HepG2 (cell line): ENCODE measurements around the gene ENG. TPM values are rescaled to one million over a fixed set of nuclear protein-coding genes. Genes with fewer than 3 reads are reported as not detected.

ENCODE experiments used
- FOXM1 ChIP-seq: sonication (generic); formaldehyde crosslinking; IDR thresholded peaks from 2 replicates; pipeline ENCODE4 v1.5.0; 2020; ENCODE audit warnings: missing genetic modification reagents
- HINFP ChIP-seq: sonication (generic); formaldehyde crosslinking; IDR thresholded peaks from 2 replicates; pipeline ENCODE4 v1.4.0; 2020; ENCODE audit warnings: low read depth, mild to moderate bottlenecking, missing genetic modification reagents
- HOXA9 ChIP-seq: sonication (generic); formaldehyde crosslinking; IDR thresholded peaks from 2 replicates; pipeline ENCODE4 v1.8.1; 2022; ENCODE audit warnings: missing genetic modification reagents, mild to moderate bottlenecking, moderate library complexity, borderline replicate concordance
- MAF1 ChIP-seq: sonication (generic); formaldehyde crosslinking; IDR thresholded peaks from 2 replicates; pipeline ENCODE4 v1.5.0; 2020; ENCODE audit warnings: missing genetic modification reagents, borderline replicate concordance
- MAFF ChIP-seq: IDR thresholded peaks from 2 replicates; pipeline ENCODE4 v1.6.1; 2011; ENCODE audit warnings: low read depth, low read length, improper control_type of control experiment
- MED8 ChIP-seq: sonication (generic); formaldehyde crosslinking; IDR thresholded peaks from 2 replicates; pipeline ENCODE4 v1.8.1; 2023; ENCODE audit warnings: mild to moderate bottlenecking, missing genetic modification reagents; ENCODE audit not compliant: insufficient replicate concordance
- NR2F1 ChIP-seq, 2 experiments: fragments of 450-650 bp in 1 of 2; formaldehyde crosslinking in 1 of 2; IDR thresholded peaks; 2 replicates each; pipeline versions ENCODE4 v1.5.0 to v1.6.1; 2016 to 2020; ENCODE audit warnings: mild to moderate bottlenecking in 1 of 2, missing compliant biosample characterization in 1 of 2, missing genetic modification reagents in 1 of 2, moderate library complexity in 1 of 2
- PRDM4 ChIP-seq: sonication (generic); formaldehyde crosslinking; IDR thresholded peaks from 2 replicates; pipeline ENCODE4 v1.9.0; 2021; ENCODE audit warnings: missing genetic modification reagents, borderline replicate concordance
- SAFB2 ChIP-seq: sonication (generic); formaldehyde crosslinking; IDR thresholded peaks from 2 replicates; pipeline ENCODE4 v1.5.1; 2020; ENCODE audit warnings: missing genetic modification reagents, low read depth, mild to moderate bottlenecking, borderline replicate concordance
- SIX1 ChIP-seq: sonication (generic); formaldehyde crosslinking; IDR thresholded peaks from 2 replicates; pipeline ENCODE4 v1.4.0; 2020; ENCODE audit warnings: missing genetic modification reagents, borderline replicate concordance
- SKI ChIP-seq: fragments of 450-650 bp; IDR thresholded peaks from one replicate; pipeline ENCODE4 v1.6.1; 2018; ENCODE audit warnings: mild to moderate bottlenecking; ENCODE audit not compliant: partially characterized antibody
- ZFYVE20 ChIP-seq: sonication (generic); formaldehyde crosslinking; IDR thresholded peaks from 2 replicates; pipeline ENCODE4 v1.8.0; 2023; ENCODE audit warnings: low read depth, mild to moderate bottlenecking, moderate library complexity, missing genetic modification reagents, borderline replicate concordance
- ZNF180 ChIP-seq: sonication (generic); formaldehyde crosslinking; IDR thresholded peaks from 2 replicates; pipeline ENCODE4 v1.4.0; 2020; ENCODE audit warnings: low read depth, missing genetic modification reagents, borderline replicate concordance
- ZNF34 ChIP-seq: sonication (generic); formaldehyde crosslinking; IDR thresholded peaks from 2 replicates; pipeline ENCODE4 v1.4.0; 2020; ENCODE audit warnings: mild to moderate bottlenecking, missing genetic modification reagents, borderline replicate concordance
- ZNF781 ChIP-seq: sonication (generic); formaldehyde crosslinking; IDR thresholded peaks from 2 replicates; pipeline ENCODE4 v1.5.1; 2020; ENCODE audit warnings: borderline replicate concordance, mild to moderate bottlenecking, missing genetic modification reagents; ENCODE audit errors: not compliant biosample characterization
- polyA plus RNA-seq, 8 experiments: library from polyadenylated mRNA; depleted of rRNA in 3 of 8; stranded (reverse) in 7 of 8; unstranded in 1 of 8; fragments of >200 nt; fragmentation: Illumina TruSeq in 4 of 8; extraction: Trizol in 4 of 8; gene quantifications; 2 replicates each; pipeline versions ENCODE4 v1.2.1 to v1.2.3, GENCODE V29; 2011 to 2016; ENCODE audit warnings: low read depth in 4 of 8, missing spikeins in 1 of 8, mixed read lengths in 1 of 8; ENCODE audit not compliant: insufficient read depth in 1 of 8
- total RNA-seq, 5 experiments: library from RNA; depleted of rRNA; stranded (reverse); fragments of >200 nt; fragmentation: Illumina TruSeq; extraction: Trizol; gene quantifications; 2 replicates each; pipeline ENCODE4 v1.2.3, GENCODE V29; 2016; ENCODE audit warnings: low read depth in 1 of 5
- TF ChIP-seq, protein P1 (sequence below): sonication (generic); formaldehyde crosslinking; IDR thresholded peaks from 2 replicates; pipeline ENCODE4 v1.5.1; 2020; ENCODE audit warnings: mild to moderate bottlenecking, missing genetic modification reagents, borderline replicate concordance

Gene ENG
- total and polyA plus RNA-seq, 2 of the 13 experiments (the other 11 are each of a cell fraction or from before 2014, with no cell fraction given), result 0.02 to 1.1 TPM

- no peak for TF ChIP-seq ZNF781 (CRISPR knock-in tag)
- TF ChIP-seq MED8, result no peak
- no peak for TF ChIP-seq FOXM1
- no peak for TF ChIP-seq HINFP (CRISPR knock-in tag)
- TF ChIP-seq NR2F1 (CRISPR knock-in tag; IDR thresholded peaks at IDR 0.05), result 0 out of 4 replicates have a peak, but pooled peaks of 1 of the 2 experiments have one; percentile 19
- no peak for TF ChIP-seq HOXA9 (CRISPR knock-in tag)
- TF ChIP-seq ZNF34 (CRISPR knock-in tag), result 0 out of 2 replicates have a peak, but pooled peaks have one; percentile 12
- TF ChIP-seq ZFYVE20 (CRISPR knock-in tag), result no peak
- no peak for TF ChIP-seq MAFF
- TF ChIP-seq ZNF180 (CRISPR knock-in tag), result no peak
- no peak; the same call in 1 of the 2 replicates for TF ChIP-seq SAFB2 (CRISPR knock-in tag)
- no peak for TF ChIP-seq PRDM4
- no peak for TF ChIP-seq SIX1
- TF ChIP-seq, protein P1, sequence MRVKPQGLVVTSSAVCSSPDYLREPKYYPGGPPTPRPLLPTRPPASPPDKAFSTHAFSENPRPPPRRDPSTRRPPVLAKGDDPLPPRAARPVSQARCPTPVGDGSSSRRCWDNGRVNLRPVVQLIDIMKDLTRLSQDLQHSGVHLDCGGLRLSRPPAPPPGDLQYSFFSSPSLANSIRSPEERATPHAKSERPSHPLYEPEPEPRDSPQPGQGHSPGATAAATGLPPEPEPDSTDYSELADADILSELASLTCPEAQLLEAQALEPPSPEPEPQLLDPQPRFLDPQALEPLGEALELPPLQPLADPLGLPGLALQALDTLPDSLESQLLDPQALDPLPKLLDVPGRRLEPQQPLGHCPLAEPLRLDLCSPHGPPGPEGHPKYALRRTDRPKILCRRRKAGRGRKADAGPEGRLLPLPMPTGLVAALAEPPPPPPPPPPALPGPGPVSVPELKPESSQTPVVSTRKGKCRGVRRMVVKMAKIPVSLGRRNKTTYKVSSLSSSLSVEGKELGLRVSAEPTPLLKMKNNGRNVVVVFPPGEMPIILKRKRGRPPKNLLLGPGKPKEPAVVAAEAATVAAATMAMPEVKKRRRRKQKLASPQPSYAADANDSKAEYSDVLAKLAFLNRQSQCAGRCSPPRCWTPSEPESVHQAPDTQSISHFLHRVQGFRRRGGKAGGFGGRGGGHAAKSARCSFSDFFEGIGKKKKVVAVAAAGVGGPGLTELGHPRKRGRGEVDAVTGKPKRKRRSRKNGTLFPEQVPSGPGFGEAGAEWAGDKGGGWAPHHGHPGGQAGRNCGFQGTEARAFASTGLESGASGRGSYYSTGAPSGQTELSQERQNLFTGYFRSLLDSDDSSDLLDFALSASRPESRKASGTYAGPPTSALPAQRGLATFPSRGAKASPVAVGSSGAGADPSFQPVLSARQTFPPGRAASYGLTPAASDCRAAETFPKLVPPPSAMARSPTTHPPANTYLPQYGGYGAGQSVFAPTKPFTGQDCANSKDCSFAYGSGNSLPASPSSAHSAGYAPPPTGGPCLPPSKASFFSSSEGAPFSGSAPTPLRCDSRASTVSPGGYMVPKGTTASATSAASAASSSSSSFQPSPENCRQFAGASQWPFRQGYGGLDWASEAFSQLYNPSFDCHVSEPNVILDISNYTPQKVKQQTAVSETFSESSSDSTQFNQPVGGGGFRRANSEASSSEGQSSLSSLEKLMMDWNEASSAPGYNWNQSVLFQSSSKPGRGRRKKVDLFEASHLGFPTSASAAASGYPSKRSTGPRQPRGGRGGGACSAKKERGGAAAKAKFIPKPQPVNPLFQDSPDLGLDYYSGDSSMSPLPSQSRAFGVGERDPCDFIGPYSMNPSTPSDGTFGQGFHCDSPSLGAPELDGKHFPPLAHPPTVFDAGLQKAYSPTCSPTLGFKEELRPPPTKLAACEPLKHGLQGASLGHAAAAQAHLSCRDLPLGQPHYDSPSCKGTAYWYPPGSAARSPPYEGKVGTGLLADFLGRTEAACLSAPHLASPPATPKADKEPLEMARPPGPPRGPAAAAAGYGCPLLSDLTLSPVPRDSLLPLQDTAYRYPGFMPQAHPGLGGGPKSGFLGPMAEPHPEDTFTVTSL (CRISPR knock-in tag), result no peak
- no peak for TF ChIP-seq MAF1 (CRISPR knock-in tag)
- no peak for TF ChIP-seq SKI
These were observed 44.1 kb upstream of the ENG start (continued) for GRCh38 chr9:127898433-127899127.
